GM18507 (cell line): ENCODE measurements around the gene CNOT6.
A peak's percentile ranks its signal among the peaks of the same experiment; 100 is the strongest.
"Not testable (repeated sequence)": the region's sequence is repeated elsewhere in the genome, so short reads cannot be mapped to it uniquely, and the experiment has no call there.

ENCODE experiments used
- DNase-seq: peaks from one replicate; pipeline ENCODE4 v3.0.0; 2011; ENCODE audit warnings: low read depth; ENCODE audit not compliant: insufficient read length; ENCODE audit errors: extremely low spot score
- FAIRE-seq: peaks from 2 replicates; lab custom pipeline; 2011; peaks lifted over from hg19 to GRCh38; lab: Jason Lieb, UNC

CNOT6 gene

GRCh38 chr5:180494060-180494509, at the start of gene CNOT6:
CNOT6 (plus strand) TSS chr5:180494379; CDS start chr5:180529277, 34,898 bp downstream.
- peak; percentile 91 for FAIRE-seq
- peak; percentile 97 for DNase-seq

DNA sequence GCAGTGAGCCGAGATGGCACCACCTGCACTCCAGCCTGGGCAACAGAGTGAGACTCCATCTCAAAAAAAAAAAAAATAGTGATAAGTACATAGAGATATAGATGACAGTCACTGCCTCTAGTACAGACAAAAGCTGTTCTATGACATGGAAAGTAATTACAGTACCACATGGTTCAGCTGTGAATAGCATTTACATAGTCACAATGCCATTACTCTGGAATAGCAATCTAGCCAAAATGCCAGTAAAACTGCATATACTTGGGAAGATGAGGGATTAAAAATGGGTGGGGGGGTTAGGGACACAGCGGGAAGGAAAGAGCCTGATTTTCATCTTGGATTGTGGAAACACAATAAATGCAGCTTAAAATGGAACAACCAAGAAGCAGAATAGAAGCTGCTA, 39.4 kb upstream of the CNOT6 start:
- FAIRE-seq (no peak), DNase-seq (no peak)

- DNase-seq (no peak), FAIRE-seq (no peak)
Observed at GRCh38 chr5:180455872-180456271, 38.3 kb upstream of the CNOT6 start.

GRCh38 chr5:180456792-180457191, 37.4 kb upstream of the CNOT6 start:
- DNase-seq, result no peak
- FAIRE-seq, result no peak

- FAIRE-seq, DNase-seq: not testable (repeated sequence)
Observed at GRCh38 chr5:180458852-180459673, 35.1 kb upstream of the CNOT6 start.

- not testable (repeated sequence) for FAIRE-seq
Observed at GRCh38 chr5:180459674-180460142, 34.5 kb upstream of the CNOT6 start.

DNA sequence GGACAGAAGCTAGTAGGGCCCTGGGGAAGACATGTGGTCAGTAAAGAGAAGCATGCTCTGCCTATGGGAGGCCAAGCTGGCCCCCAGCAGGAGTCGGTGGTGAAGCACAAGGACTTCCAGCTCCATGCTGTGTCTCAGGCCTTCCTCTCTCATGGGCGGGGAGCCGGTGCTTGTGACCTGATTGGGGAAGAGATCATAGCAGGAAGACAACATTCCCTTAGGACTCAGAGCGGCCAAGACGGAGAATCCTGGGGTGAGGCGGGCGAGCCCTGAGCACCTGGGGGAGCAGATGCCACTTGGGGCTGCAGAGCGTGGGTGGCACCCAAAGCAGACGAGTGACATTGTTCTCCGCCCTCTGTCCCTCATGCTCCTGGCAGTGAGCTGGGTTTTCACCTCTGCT, 33.3 kb upstream of the CNOT6 start:
- DNase-seq (no peak), FAIRE-seq (no peak)

More at GRCh38 chr5:180459674-180460142, 34.5 kb upstream of the CNOT6 start:
- not testable (repeated sequence) for DNase-seq

GRCh38 chr5:180461303-180461702, 32.9 kb upstream of the CNOT6 start:
- FAIRE-seq (no peak), DNase-seq (no peak)

DNA sequence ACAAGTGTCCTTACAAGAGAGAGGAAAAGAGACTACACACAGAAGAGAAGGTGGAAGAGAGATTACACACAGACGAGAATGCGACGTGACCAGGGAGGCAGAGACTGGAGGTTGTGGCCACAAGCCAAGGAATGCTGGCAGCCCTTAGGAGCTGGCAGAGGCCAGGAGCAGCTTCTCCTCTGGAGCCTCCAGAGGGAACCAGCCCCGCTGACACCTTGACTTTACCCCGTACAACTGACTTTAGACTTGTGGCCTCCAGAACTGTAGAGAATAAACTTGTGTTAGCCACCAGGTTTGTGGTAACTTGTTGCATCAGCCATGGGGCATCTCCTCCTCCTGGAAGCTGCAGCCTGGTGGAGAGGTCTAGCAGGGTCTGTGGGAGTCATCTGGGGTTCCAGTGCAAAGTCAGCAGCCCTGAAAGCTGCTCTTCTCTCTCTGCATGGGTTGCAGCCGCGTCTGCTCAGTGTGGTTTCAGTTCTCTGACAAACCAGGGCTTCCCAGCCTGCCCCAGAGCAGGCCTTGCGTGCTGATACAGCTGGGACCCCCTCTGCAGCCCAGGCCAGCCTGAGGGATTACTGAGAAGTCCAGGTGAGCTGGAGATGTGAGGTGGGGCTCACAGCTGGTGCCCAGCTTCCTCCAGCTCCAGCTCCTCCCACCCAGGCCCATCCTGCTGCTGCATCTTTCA, 30.8 kb upstream of the CNOT6 start:
- FAIRE-seq, result no peak
- DNase-seq, result no peak

DNA sequence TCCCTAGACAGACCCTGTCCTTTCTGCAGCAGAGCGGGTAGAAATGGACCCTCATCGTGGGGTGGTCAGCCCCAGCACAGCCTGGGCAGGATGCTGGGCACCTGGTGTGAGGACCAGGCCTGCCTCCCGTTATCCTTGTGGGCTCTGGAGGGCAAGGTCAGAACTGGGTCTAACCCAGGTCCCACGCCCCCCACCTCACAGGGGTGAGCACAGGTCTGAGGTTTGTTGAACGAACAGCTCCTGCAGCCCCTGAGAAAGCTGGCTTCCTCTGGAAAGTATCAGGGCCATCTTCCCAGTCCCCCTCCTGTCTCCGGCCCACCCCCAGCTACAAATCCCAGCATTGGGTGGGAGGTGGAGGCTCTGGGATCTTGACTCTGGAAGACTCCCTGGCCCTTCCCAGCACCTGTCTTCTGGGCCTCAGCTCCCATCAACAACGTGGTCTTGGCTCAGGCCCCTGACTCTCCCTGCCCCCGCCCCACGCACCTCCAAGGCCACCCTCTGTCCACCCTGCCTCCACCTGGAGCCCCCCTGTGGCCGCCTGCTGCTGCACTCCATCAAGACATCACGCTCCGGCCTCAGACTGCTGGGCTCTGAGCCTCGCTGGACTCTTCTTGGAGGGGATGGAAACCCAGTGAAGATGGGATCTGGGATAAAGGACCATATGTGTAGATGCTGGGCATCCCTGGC, 30.1 kb upstream of the CNOT6 start:
- no peak for DNase-seq
- no peak for FAIRE-seq

- DNase-seq, result no peak
- FAIRE-seq, result no peak
Observed at GRCh38 chr5:180464603-180464970, 29.6 kb upstream of the CNOT6 start.

DNA sequence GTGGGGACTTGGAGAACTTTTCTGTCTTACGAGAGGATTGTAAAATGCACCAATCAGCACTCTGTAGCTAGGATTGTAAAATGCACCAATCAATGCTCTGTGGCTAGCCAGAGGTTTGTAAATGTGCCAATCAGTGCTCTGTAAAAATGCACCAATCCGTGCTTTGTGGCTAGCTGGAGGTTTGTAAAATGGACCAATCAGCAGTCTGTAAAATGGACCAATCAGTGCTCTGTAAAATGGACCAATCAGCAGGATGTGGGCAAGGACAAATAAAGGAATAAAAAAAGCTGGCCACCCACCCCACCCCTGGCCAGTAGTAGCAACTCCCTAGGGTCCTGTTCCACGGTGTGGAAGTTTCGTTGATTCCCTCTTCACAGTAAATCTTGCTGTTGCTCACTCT, 29.1 kb upstream of the CNOT6 start:
- not testable (repeated sequence) for DNase-seq, FAIRE-seq

GRCh38 chr5:180466316-180466715, 27.9 kb upstream of the CNOT6 start:
- FAIRE-seq (no peak), DNase-seq (no peak)

DNA sequence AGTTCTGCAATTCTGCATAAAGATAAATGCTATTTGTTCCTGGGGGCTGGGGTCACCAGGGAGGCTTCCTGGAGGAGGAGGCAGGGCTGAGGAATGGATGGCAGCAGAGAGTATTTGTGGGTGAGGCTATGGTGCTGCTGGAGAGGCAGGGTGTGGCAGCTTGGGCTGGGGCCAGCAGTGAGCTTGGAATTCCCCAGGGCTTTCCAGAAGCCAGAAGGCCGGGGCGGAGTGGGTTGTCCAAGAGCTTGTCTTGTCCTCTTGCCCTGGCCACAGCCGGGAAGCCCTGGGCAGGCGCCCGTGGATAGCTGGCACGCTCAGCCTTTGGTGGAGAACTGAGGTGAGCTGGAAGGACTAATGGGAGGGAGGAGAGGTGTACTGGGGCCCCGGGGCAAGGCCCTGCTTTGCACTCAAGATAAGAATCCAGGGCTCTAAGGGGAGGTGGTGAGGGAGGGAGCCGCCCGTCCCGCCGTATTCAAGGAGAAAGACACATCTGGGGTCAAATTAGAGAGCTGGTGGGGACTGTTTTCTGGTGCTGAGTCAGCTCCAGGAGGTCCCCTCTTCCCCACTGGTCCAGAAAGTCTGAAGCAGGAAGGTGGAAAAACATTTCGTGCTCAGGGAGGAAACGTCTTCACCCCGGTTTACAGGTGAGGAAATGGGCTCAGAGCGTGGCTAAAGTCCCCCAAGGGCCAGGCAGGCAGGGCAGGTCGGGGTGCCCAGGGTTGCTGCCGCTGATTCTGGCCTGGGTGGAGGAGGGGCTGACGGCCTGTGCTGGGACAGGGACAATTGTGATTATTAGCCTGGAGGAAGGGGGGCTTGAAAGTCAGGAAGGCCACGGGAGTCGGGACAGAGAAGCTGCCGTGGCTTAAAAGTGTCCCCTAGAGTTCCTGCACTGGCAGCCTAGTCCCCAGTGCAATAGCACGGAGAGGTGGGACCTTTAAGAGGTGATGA, 26.9 kb upstream of the CNOT6 start:
- DNase-seq (no peak), FAIRE-seq (no peak)

GRCh38 chr5:180467989-180468731, 26.0 kb upstream of the CNOT6 start:
- FAIRE-seq (no peak), DNase-seq (no peak)

- no peak for DNase-seq
- no peak for FAIRE-seq
Observed at GRCh38 chr5:180468732-180469585, 25.2 kb upstream of the CNOT6 start.

- DNase-seq (no peak), FAIRE-seq (no peak)
Observed at GRCh38 chr5:180469586-180469865, 24.7 kb upstream of the CNOT6 start.

DNA sequence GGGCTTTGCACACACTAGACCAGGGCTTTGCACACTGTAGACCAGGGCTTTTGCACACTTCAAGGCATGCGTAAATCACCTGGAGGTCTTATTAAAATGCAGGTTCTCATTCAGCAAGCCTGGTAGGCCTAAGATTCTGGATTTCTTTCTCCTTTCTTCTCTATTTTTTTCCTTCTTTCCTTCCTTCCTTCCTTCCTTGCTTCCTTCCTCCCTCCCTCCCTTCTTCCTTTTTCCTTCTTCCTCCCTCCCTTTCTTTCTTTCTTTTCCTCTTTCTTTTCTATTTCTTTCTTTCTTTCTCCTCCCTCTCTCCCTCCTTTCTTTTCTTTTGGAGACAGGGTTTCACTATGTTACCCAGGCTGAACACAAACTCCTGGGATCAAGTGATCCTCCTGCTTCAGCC, 24.3 kb upstream of the CNOT6 start:
- no peak for DNase-seq
- FAIRE-seq, result no peak
